ENCODE measurements around the gene TEN1. TPM values are rescaled to one million over a fixed set of nuclear protein-coding genes. Genes with fewer than 3 reads are reported as not detected.

Gene TEN1
- total RNA-seq, 4 donors from 2014 or later, result 24.6 to 40.6 (median 26.2) TPM

DNA sequence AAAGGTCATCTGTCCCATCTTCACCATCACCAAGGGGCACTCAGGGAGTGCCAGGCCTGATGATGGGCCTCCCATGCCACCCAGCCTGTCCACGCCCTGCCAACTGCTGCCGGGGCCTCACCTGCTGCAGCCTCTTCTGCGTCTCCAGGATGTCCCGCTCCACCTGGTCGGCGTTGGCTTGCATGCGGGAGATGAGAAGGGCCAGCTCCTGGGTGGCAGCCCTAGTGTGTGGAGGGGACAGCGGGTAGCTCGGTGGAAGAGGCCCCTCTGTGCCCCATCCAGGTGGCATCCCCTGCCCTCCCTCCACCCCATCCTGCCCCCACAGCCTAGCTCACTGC lies 44.8 kb downstream of the TEN1 start:
- intact Hi-C loops (cut with DNase I), result no loop called here
- peaks cover 0 to 43% (median 5%) of the 10 kb centered on the region in 3 donors for H3K4me1 ChIP-seq
- WGBS, 2 donors, result 89 to 100% methylated on average over 1 to 7 of the region's 9 CpGs
- no peaks in the 10 kb centered on the region for H3K9me3 ChIP-seq
- peaks cover 0 to 16% (median 0%) of the 10 kb centered on the region in 4 donors for H3K27me3 ChIP-seq
- H3K36me3 ChIP-seq, result peaks cover 0 to 54% (median 3%) of the 10 kb centered on the region in 3 donors
- H3K4me3 ChIP-seq, result peak overlapping the region in 2 of 4 donors; percentile 68 to 77
- TF ChIP-seq, protein P1, sequence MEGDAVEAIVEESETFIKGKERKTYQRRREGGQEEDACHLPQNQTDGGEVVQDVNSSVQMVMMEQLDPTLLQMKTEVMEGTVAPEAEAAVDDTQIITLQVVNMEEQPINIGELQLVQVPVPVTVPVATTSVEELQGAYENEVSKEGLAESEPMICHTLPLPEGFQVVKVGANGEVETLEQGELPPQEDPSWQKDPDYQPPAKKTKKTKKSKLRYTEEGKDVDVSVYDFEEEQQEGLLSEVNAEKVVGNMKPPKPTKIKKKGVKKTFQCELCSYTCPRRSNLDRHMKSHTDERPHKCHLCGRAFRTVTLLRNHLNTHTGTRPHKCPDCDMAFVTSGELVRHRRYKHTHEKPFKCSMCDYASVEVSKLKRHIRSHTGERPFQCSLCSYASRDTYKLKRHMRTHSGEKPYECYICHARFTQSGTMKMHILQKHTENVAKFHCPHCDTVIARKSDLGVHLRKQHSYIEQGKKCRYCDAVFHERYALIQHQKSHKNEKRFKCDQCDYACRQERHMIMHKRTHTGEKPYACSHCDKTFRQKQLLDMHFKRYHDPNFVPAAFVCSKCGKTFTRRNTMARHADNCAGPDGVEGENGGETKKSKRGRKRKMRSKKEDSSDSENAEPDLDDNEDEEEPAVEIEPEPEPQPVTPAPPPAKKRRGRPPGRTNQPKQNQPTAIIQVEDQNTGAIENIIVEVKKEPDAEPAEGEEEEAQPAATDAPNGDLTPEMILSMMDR (IDR thresholded peaks at IDR 0.05), result no peak
- no peak for TF ChIP-seq POLR2A (IDR thresholded peaks at IDR 0.05)
- DNase-seq, result no peak
- peak overlapping the region in 3 of 4 donors; percentile 97 to 99 (median 97) for H3K27ac ChIP-seq

- H3K4me3 ChIP-seq, result peak overlapping the region in 3 of 4 donors; percentile 61 to 77 (median 68)
- no peaks in the 10 kb centered on the region for H3K9me3 ChIP-seq
- DNase-seq, result no peak
- H3K27ac ChIP-seq, result peak overlapping the region in 3 of 4 donors; percentile 97 to 99 (median 97)
- peaks cover 0 to 49% (median 0%) of the 10 kb centered on the region in 3 donors for H3K36me3 ChIP-seq
- WGBS, 2 donors, result no CpG with 5 or more reads among the region's 9 CpGs
- peaks cover 0 to 16% (median 0%) of the 10 kb centered on the region in 4 donors for H3K27me3 ChIP-seq
- TF ChIP-seq POLR2A (IDR thresholded peaks at IDR 0.05), result no peak
- TF ChIP-seq, protein P1 (IDR thresholded peaks at IDR 0.05), result no peak
- intact Hi-C loops (cut with DNase I), result no loop called here
- peaks cover 4 to 48% (median 7%) of the 10 kb centered on the region in 3 donors for H3K4me1 ChIP-seq
These were observed 45.3 kb downstream of the TEN1 start for GRCh38 chr17:76024353-76024752.

DNA sequence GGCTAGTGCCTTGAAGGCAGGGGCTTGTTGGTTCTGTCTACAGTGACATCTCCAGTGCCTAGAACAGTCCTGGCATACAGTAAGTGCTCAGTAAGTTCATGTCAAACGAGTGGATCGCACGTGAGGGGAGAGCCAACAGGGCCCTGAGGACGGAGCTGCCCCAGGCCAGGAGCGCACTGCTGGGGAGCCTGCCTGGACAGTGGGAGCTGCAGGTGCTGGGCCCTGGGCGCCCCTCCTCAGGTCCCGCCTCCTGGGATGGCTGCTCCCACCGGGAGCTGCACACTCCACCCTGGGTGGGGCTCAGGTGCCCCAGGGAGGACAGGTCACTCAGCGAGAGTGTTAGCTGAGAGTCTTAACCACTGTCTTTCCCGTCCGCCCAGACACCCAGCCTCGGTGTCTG lies 46.3 kb downstream of the TEN1 start:
- TF ChIP-seq, protein P1 (IDR thresholded peaks at IDR 0.05), result no peak
- no peak for TF ChIP-seq POLR2A (IDR thresholded peaks at IDR 0.05)
- Histone ChIP-seq H3K36me3 (peaks cover 0 to 40% (median 0%) of the 10 kb centered on the region in 3 donors), H3K9me3 (no peaks in the 10 kb centered on the region), H3K4me3 (peak overlapping the region; percentile 61 to 77 (median 70)), H3K4me1 (peaks cover 10 to 55% (median 10%) of the 10 kb centered on the region in 3 donors), H3K27ac (peak overlapping the region; percentile 52 to 99 (median 97)), H3K27me3 (peaks cover 0 to 16% (median 0%) of the 10 kb centered on the region in 4 donors)
- intact Hi-C loops (cut with DNase I), result no loop called here
- no peak for DNase-seq
- 26% methylated on average over 5 of the region's 12 CpGs; no CpG with 5 or more reads in 1 of the 2 donors for WGBS, 2 donors

GRCh38 chr17:76026714-76027158 lies 47.7 kb downstream of the TEN1 start:
- Histone ChIP-seq H3K36me3 (peaks cover 0 to 26% (median 0%) of the 10 kb centered on the region in 3 donors), H3K4me1 (peaks cover 10 to 55% (median 10%) of the 10 kb centered on the region in 3 donors), H3K27ac (peak overlapping the region; percentile 84 to 99 (median 97)), H3K27me3 (peaks cover 0 to 9% (median 0%) of the 10 kb centered on the region in 4 donors), H3K9me3 (no peaks in the 10 kb centered on the region), H3K4me3 (peak overlapping the region; percentile 61 to 77 (median 70))
- no CpG with 5 or more reads among the region's 15 CpGs for WGBS, 2 donors
- TF ChIP-seq, protein P1 (IDR thresholded peaks at IDR 0.05), result peak in 1 of 6 experiments; percentile 7
- no peak for TF ChIP-seq POLR2A (IDR thresholded peaks at IDR 0.05)
- DNase-seq, result no peak
- intact Hi-C loops (cut with DNase I), result no loop called here

DNA sequence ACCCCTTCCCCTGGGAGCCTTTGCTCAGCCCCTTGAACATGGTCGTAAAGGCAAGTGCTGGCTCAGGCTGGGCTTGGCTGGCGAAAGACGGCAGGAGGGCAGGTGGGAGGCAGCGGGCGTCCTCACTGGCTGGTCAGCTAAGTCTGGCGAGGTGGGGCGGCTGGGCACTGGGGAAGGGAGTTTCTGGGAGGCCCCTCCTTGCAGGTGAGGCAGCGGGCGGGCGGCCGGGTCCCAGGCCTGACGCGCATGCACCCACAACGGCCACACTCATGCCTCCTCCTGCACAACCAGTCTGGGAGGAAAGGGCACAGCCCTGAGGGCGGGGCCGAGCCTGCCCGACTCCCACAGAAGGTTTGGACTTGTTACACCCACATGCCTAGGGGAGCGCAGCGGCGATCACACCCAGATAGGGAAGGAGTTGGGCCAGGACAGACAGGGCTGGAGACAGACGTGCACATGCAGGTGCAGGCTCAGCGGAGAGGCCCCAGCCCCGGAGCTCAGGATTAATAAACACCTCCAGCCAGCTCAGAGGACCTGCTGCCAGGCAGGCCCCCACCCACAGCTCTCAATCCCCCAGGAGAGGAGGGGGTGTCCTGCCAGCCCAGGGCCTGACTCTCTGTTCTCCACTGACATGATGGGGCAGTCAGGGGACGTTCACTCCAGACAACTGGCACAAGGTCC lies 48.3 kb downstream of the TEN1 start, which contains the start of gene EVPL:
EVPL (minus strand) TSS at position 148 of the 681 bp plus-strand sequence; CDS start at position 40, 108 bp downstream.
- peaks cover 0 to 4% (median 0%) of the 10 kb centered on the region in 4 donors for H3K27me3 ChIP-seq
- peaks cover 10 to 55% (median 10%) of the 10 kb centered on the region in 3 donors for H3K4me1 ChIP-seq
- TF ChIP-seq, protein P1 (IDR thresholded peaks at IDR 0.05), result peak in 1 of 6 experiments; percentile 2
- TF ChIP-seq POLR2A (IDR thresholded peaks at IDR 0.05), result peak in 3 of 4 donors; percentile 27 to 68 (median 49)
- H3K27ac ChIP-seq, result peak within 1 kb of the TSS; percentile 84 to 99 (median 97)
- no peaks in the 10 kb centered on the region for H3K9me3 ChIP-seq
- peak within 1 kb of the TSS; percentile 61 to 77 (median 70) for H3K4me3 ChIP-seq
- DNase-seq, result no peak
- 29 to 46% methylated on average over 1 to 6 of the region's 24 CpGs for WGBS, 2 donors
- intact Hi-C loops (cut with DNase I), result no loop called here
- peaks cover 0 to 20% (median 0%) of the 10 kb centered on the region in 3 donors for H3K36me3 ChIP-seq

Data from esophagus squamous epithelium (tissue), 5 donors.